SK-N-SH (cell line): Measurements from ENCODE around the gene EMX1. TPM values are rescaled to one million over a fixed set of nuclear protein-coding genes. Genes with fewer than 3 reads are reported as not detected.

Experiments
- CTCF ChIA-PET: fragments of 300-600, 350-600 bp; formaldehyde crosslinking; extraction: SDS; loops from one replicate; lab custom pipeline; 2021; lab: Yijun Ruan, JAX
- POLR2A ChIA-PET: fragments of 350-600 bp; sonication (Branson Sonifier 250); formaldehyde crosslinking; extraction: SDS; loops from one replicate; lab custom pipeline; 2020; ENCODE audit warnings: antibody characterized with exemption, inconsistent platforms; lab: Yijun Ruan, JAX
- DNase-seq: peaks from one replicate; pipeline ENCODE4 v3.0.0; 2012
- H2AFZ ChIP-seq: fragments of 200-600 bp; sonication (generic); 2 replicates; pipeline ENCODE4 v1.8.1; 2016; ENCODE audit warnings: antibody characterized with exemption, mild to moderate bottlenecking, low read depth
- H3F3A ChIP-seq: fragments of 200-600 bp; sonication (generic); replicated peaks from 2 replicates; pipeline ENCODE3; 2016; ENCODE audit warnings: antibody characterized with exemption, mild to moderate bottlenecking; ENCODE audit not compliant: insufficient read depth
- H3K27ac ChIP-seq, 2 experiments: fragments of 200-500 bp in 1 of 2; fragments of 200-600 bp in 1 of 2; sonication (Bioruptor generic) in 1 of 2; sonication (generic), shearing (Covaris generic) in 1 of 2; 2 replicates each; pipeline versions ENCODE4 v1.5.1 to v1.6.1; 2014 to 2016; ENCODE audit warnings: low read depth in 2 of 2, inconsistent platforms in 1 of 2, low read length in 1 of 2, mild to moderate bottlenecking in 1 of 2, mixed read lengths in 1 of 2
- H3K27me3 ChIP-seq: fragments of 200-600 bp; sonication (generic), shearing (Covaris generic); 2 replicates; pipeline ENCODE4 v1.6.1; 2016; ENCODE audit warnings: mixed run types; ENCODE audit not compliant: insufficient read depth
- H3K36me3 ChIP-seq, 2 experiments: fragments of 200-500 bp in 1 of 2; fragments of 200-600 bp in 1 of 2; sonication (Bioruptor generic) in 1 of 2; sonication (generic) in 1 of 2; replicated peaks in 1 of 2; 2 replicates each; pipeline versions ENCODE3 to v1.5.1; 2014 to 2016; ENCODE audit warnings: low read length in 1 of 2, mild to moderate bottlenecking in 1 of 2; ENCODE audit not compliant: insufficient read depth in 2 of 2, control insufficient read depth in 1 of 2
- H3K4me1 ChIP-seq, 2 experiments: fragments of 200-500 bp in 1 of 2; fragments of 200-600 bp in 1 of 2; sonication (Bioruptor generic) in 1 of 2; sonication (generic), shearing (Covaris generic) in 1 of 2; 2 replicates each; pipeline versions ENCODE4 v1.5.1 to v1.6.1; 2014 to 2016; ENCODE audit warnings: low read depth in 1 of 2, low read length in 1 of 2, mixed run types in 1 of 2; ENCODE audit not compliant: insufficient read depth in 2 of 2, control insufficient read depth in 1 of 2
- H3K4me2 ChIP-seq: fragments of 200-600 bp; sonication (generic), shearing (Covaris generic); 2 replicates; pipeline ENCODE4 v1.6.1; 2017; ENCODE audit warnings: mixed run types
- H3K4me3 ChIP-seq, 2 experiments: fragments of 200-500 bp in 1 of 2; fragments of 200-600 bp in 1 of 2; sonication (Bioruptor generic) in 1 of 2; sonication (generic), shearing (Covaris generic) in 1 of 2; 2 replicates each; pipeline versions ENCODE4 v1.5.1 to v1.8.1; 2014 to 2016; ENCODE audit warnings: low read depth in 2 of 2, inconsistent platforms in 1 of 2, low read length in 1 of 2, mild to moderate bottlenecking in 1 of 2, mixed read lengths in 1 of 2, moderate library complexity in 1 of 2
- H3K79me2 ChIP-seq: fragments of 200-600 bp; sonication (generic); 2 replicates; pipeline ENCODE4 v1.8.1; 2017; ENCODE audit warnings: mild to moderate bottlenecking; ENCODE audit not compliant: insufficient read depth
- H3K9ac ChIP-seq: fragments of 200-600 bp; sonication (generic); 2 replicates; pipeline ENCODE4 v1.6.1; 2017; ENCODE audit warnings: mixed run types
- H3K9me2 ChIP-seq: fragments of 200-600 bp; sonication (generic); 2 replicates; pipeline ENCODE4 v1.6.1; 2017; ENCODE audit warnings: mixed run types
- H3K9me3 ChIP-seq: fragments of 200-600 bp; sonication (generic); 2 replicates; pipeline ENCODE4 v1.6.1; 2017; ENCODE audit warnings: mixed run types, mild to moderate bottlenecking, moderate library complexity
- H4K20me1 ChIP-seq: fragments of 200-600 bp; sonication (generic); 2 replicates; pipeline ENCODE4 v1.6.1; 2017; ENCODE audit warnings: mild to moderate bottlenecking, mixed run types; ENCODE audit not compliant: insufficient read depth
- ELF1 ChIP-seq: IDR thresholded peaks from 2 replicates; pipeline ENCODE4 v1.4.0; 2012
- EP300 ChIP-seq, 2 experiments: IDR thresholded peaks; 2 replicates each; pipeline versions ENCODE4 v1.4.0 to v1.6.1; 2012; ENCODE audit warnings: borderline replicate concordance in 1 of 2, low read depth in 1 of 2, low read length in 1 of 2
- FOSL2 ChIP-seq: IDR thresholded peaks from 2 replicates; pipeline ENCODE4 v1.4.0; 2012; ENCODE audit warnings: low read depth, mild to moderate bottlenecking, moderate library complexity, borderline replicate concordance
- MAX ChIP-seq: IDR thresholded peaks from 2 replicates; pipeline ENCODE4 v1.4.0; 2012; ENCODE audit warnings: low read depth
- MXI1 ChIP-seq: IDR thresholded peaks from 2 replicates; pipeline ENCODE4 v1.6.1; 2012; ENCODE audit warnings: mild to moderate bottlenecking, low read depth, low read length, improper control_type of control experiment
- PBX3 ChIP-seq: IDR thresholded peaks from 2 replicates; pipeline ENCODE4; 2012
- POLR2AphosphoS5 ChIP-seq: IDR thresholded peaks from 2 replicates; pipeline ENCODE4 v1.6.1; 2012; ENCODE audit warnings: low read depth, low read length
- REST ChIP-seq: IDR thresholded peaks from 2 replicates; pipeline ENCODE4 v1.6.1; 2012; ENCODE audit warnings: mild to moderate bottlenecking, low read depth, low read length, moderate library complexity
- RFX5 ChIP-seq: IDR thresholded peaks from 2 replicates; pipeline ENCODE4 v1.6.1; 2012; ENCODE audit warnings: mild to moderate bottlenecking, improper control_type of control experiment, low read length
- TCF12 ChIP-seq: IDR thresholded peaks from 2 replicates; pipeline ENCODE4 v1.4.0; 2012
- TEAD4 ChIP-seq: IDR thresholded peaks from 2 replicates; pipeline ENCODE4 v1.4.0; 2012; ENCODE audit warnings: mild to moderate bottlenecking, borderline replicate concordance; ENCODE audit not compliant: insufficient read depth
- YY1 ChIP-seq: IDR thresholded peaks from 2 replicates; pipeline ENCODE4 v1.4.0; 2012; ENCODE audit warnings: low read depth, mild to moderate bottlenecking
- WGBS: methylation state at CpG from one replicate; pipeline ENCODE4 v1.1.6; 2017; ENCODE audit warnings: low lambda C conversion rate; 5-methylcytosine and 5-hydroxymethylcytosine counted together
- polyA plus RNA-seq, 3 experiments: library from polyadenylated mRNA; depleted of rRNA; stranded (reverse); fragments of >200 nt; gene quantifications; 2 replicates each; pipeline ENCODE4 v1.2.3, GENCODE V29; 2012

EMX1 gene
- polyA plus RNA-seq, 1 of the 3 experiments (the other 2 are of a cell fraction): not detected

GRCh38 chr2:72895759-72896281 is 21.5 kb upstream of the EMX1 start (continued):
- TF ChIP-seq MXI1 (no peak), TCF12 (no peak), TEAD4 (no peak), RFX5 (no peak), PBX3 (no peak)

- TF ChIP-seq REST: no peak
- TF ChIP-seq FOSL2: no peak
- no peak for TF ChIP-seq YY1
- no peak for TF ChIP-seq MAX
- TF ChIP-seq ELF1: no peak
- TF ChIP-seq EP300 (IDR thresholded peaks at IDR 0.05; ENCODE audit: borderline replicate concordance in 1 of 2, low read depth in 1 of 2, low read length in 1 of 2): no peak
- no peak for TF ChIP-seq PBX3
- no peak for TF ChIP-seq POLR2AphosphoS5
- peaks cover 7% of the 10 kb centered on the region for H3K27me3 ChIP-seq
- POLR2A ChIA-PET: no interaction called here
These were observed 20.9 kb upstream of the EMX1 start for GRCh38 chr2:72896446-72896845.

More at GRCh38 chr2:72896446-72896845, 20.9 kb upstream of the EMX1 start:
- CTCF ChIA-PET: interaction anchor here (1.5 to 10.6 kb wide), 5 partner anchors 10 to 280 kb away, joined by 3 to 173 read pairs (median 61); partner anchors contain the start of genes EMX1 and SPR
- H4K20me1 ChIP-seq: no peaks in the 10 kb centered on the region; the same call in 1 of the 2 replicates
- 66% methylated on average over 4 of the region's 4 CpGs for WGBS
- H3F3A ChIP-seq: no peaks in the 10 kb centered on the region
- no peak for DNase-seq
- no peak overlapping the region for H2AFZ ChIP-seq
- H3K4me2 ChIP-seq: no peak overlapping the region
- peaks cover 0 to 12% of the 10 kb centered on the region in 2 experiments; a peak in 1 of 4 replicates for H3K4me1 ChIP-seq
- H3K9ac ChIP-seq: no peak overlapping the region
- peaks cover 0 to 11% of the 10 kb centered on the region in 2 experiments for H3K36me3 ChIP-seq
- H3K9me2 ChIP-seq: no peaks in the 10 kb centered on the region
- H3K9me3 ChIP-seq: no peaks in the 10 kb centered on the region
- H3K79me2 ChIP-seq: no peaks in the 10 kb centered on the region
- no peak overlapping the region for H3K4me3 ChIP-seq
- no peak overlapping the region for H3K27ac ChIP-seq
